Activated naive CD4-positive, alpha-beta T cell (primary cell): Measurements from ENCODE around the gene NTM.
"Not testable (repeated sequence)": the region's sequence is repeated elsewhere in the genome, so short reads cannot be mapped to it uniquely, and the experiment has no call there.

Source experiments
- DNase-seq, 4 experiments: peaks; one replicate each; lab custom pipeline; 2025; lab: John Stamatoyannopoulos, UW

Gene NTM

DNA sequence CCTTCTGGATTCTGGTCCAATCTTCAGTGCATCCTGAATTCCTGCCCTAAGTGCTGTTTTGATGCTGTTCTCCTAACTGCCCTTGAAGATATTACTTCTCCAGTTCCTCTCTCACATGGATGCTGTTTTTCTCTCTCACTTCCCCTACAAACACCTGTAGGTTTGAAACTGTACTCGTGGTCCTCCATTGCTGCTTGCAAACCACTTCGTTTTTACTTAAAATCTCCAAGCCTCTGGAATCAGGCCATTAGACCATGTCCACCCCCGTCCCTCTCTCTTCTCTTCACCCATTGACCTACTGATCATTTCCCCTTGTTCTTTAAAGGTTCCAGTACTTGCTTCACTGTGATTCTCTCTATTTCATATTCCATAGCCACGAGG lies 988.1 kb downstream of the NTM start:
- DNase-seq: no peak

- no peak for DNase-seq
These were observed 990.7 kb downstream of the NTM start for GRCh38 chr11:132361011-132361550.

- DNase-seq: no peak
These were observed 995.2 kb downstream of the NTM start for GRCh38 chr11:132365650-132366049.

DNA sequence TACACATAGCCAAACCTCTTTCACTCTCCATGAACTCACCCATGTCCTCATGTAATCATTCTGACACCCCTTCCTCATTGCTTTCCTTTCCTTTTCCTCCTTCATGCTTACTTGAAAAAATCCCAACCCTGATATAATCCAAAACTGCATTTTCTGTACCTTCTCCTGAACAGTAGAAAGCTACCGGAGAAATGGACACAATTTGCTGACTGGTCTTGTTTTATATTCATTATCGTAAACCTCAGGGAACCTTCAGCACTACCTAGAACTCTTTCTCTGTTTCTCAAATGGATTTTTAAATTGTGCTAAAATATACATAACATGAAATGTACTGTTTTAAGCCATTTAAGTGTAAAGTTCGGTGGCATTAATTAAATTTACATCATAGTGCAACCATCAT lies 996.9 kb downstream of the NTM start:
- DNase-seq: no peak

DNA sequence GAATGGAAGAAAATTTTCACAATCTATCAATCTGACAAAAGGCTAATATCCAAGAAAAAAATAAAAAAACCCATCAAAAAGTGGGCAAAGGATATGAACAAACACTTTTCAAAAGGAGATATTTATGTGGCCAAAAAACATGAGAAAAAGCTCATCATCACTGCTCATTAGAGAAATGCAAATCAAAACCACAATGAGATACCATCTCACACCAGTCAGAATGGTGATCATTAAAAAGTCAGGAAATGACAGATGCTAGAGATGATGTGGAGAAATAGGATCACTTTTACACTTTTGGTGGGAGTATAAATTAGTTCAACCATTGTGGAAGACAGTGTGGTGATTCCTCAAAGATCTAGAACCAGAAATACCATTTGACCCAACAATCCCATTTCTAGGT lies 999.7 kb downstream of the NTM start:
- DNase-seq: not testable (repeated sequence)

- DNase-seq: no peak
These were observed 1003.2 kb downstream of the NTM start for GRCh38 chr11:132373405-132374143.

DNA sequence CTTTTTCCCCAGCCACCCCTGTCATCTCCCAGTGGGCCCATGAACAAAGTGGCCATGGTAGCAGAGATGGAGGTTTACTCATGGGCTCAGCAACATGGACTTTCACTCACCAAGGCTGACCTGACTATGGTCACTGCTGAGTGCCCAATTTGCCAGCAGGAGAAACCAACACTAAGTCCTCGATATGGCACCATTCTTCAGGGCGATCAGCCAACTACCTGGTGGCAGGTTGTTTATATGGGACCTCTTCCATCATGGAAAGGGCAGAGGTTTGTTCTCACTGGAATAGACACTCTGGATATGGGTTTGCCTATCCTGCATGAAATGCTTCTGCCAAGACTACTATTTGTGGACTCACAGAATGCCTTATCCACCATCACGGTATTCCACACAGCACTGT lies 1009.1 kb downstream of the NTM start:
- no peak for DNase-seq
